Medulla oblongata (tissue), 1 donor: ENCODE data around the gene KRT38.
"Not testable (repeated sequence)": the region's sequence is repeated elsewhere in the genome, so short reads cannot be mapped to it uniquely, and the experiment has no call there.

ENCODE experiments used
- DNase-seq: peaks from one replicate; pipeline ENCODE4 v3.0.0-alpha.2; 2015; ENCODE audit errors: extremely low spot score

Gene KRT38

GRCh38 chr17:41395044-41395443 lies 45.7 kb downstream of the KRT38 start:
- DNase-seq, result not testable (repeated sequence)

- no peak for DNase-seq
Observed at GRCh38 chr17:41394254-41394996, 46.4 kb downstream of the KRT38 start.

- DNase-seq, result no peak
Observed at GRCh38 chr17:41393826-41394225, 47.0 kb downstream of the KRT38 start.

GRCh38 chr17:41393294-41393693 lies 47.5 kb downstream of the KRT38 start:
- DNase-seq, result no peak

- DNase-seq, result no peak
Observed at GRCh38 chr17:41392278-41392677, 48.5 kb downstream of the KRT38 start.

GRCh38 chr17:41391535-41391934 lies 49.2 kb downstream of the KRT38 start:
- no peak for DNase-seq

- DNase-seq, result no peak
Observed at GRCh38 chr17:41390411-41390938, 50.3 kb downstream of the KRT38 start.

- no peak for DNase-seq
Observed at GRCh38 chr17:41387670-41388069, 53.1 kb downstream of the KRT38 start.

- DNase-seq, result no peak
Observed at GRCh38 chr17:41386227-41386626, 54.6 kb downstream of the KRT38 start.
